Activated T-cell treated with anti-CD3 and anti-CD28 coated beads, Interleukin-2, amount 50 U/mL, for 1 hour (primary cell): ENCODE results near the gene SGPP2.
"Not testable (repeated sequence)": the region's sequence is repeated elsewhere in the genome, so short reads cannot be mapped to it uniquely, and the experiment has no call there.

Experiments used
- DNase-seq: peaks from one replicate; pipeline ENCODE4 v3.0.0-alpha.2; 2020

Gene SGPP2

DNA sequence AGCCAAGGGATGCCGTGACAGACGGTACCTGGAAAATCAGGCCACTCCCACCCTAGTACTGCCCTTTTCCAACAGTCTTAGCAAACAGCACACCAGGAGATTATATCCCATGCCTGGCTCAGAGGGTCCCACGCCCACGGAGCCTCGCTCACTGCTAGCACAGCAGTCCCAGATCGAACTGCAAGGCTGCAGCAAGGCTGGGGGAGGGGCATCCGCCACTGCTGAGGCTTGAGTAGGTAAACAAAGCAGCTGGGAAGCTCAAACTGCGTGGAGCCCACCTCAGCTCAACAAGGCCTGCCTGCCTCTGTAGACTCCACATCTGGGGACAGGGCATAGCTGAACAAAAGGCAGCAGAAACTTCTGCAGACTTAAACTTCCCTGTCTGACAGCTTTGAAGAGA lies 160.2 kb downstream of the SGPP2 start:
- DNase-seq, result not testable (repeated sequence)

DNA sequence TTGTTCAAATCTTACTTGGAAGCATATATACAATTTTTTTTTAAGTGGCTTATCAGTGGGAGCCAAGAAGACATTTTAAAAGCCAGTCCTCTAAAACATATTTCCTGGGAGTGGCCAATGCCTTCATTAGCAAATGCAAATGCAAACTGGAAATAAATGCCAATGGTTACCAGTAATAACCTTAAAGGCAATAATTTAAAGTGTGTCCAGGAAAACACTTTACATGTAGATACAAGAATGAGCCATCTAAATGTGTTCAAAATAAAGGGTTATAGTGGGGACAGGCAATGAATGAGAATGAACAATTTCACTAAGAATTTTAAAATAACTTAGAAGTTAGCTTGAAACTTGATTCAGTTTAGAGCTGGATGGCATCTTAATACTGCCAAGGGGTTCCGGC lies 167.3 kb downstream of the SGPP2 start:
- DNase-seq, result no peak

DNA sequence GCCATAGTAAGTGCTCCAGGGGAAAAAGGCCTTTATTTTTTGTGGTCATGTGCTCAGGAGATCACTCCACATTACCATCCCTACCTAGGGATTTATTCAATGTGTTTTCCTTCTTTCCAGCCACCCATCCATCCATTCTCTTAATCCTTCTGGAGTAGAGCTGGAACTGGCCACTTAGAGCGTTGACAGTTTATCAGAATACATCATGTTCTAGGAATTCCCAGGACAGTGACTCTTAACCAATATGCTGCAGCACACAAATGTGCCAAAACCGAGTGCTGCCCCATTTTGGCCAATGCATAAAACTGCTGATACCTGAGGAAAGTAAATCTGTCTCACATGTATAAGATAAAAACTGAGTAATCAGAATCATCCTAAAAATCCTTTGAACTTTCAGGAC lies 167.8 kb downstream of the SGPP2 start:
- DNase-seq, result no peak

DNA sequence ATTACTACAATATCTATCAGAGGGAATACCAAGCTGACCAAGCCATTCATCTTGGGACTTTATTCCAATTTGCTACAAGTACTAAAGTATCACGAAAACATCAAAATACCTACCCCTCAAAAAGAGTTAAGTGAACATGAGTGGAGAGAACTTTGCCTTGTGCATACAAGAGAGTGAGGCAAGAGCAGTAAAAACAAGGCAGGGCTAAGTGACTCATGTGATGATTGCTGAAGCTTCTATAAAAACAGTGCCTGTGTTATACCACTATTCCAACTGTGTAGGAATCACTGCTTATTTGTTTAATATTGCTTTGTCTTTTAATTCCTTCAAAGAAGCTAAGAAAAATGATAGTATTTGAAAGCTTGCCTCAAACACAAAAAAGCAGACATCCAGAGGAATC lies 170.3 kb downstream of the SGPP2 start:
- DNase-seq, result no peak

DNA sequence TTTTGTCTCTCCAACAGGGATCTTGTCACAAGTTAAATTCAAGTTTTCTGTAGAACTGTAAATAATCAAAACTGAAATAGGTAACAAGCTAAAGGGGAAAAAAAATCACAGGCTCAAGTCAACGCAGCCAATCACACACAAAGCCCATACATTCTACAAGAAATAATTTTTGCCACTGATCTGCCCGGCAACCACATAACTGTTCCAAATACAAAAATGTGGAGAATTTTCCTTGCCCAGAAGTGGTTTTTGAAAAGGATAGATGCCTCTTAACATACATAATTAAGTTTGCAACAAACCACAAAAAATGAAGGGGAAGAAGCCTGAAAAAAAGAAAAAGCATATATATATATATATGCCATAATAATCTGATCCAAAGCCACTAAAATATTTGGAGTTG lies 171.2 kb downstream of the SGPP2 start:
- no peak for DNase-seq

DNA sequence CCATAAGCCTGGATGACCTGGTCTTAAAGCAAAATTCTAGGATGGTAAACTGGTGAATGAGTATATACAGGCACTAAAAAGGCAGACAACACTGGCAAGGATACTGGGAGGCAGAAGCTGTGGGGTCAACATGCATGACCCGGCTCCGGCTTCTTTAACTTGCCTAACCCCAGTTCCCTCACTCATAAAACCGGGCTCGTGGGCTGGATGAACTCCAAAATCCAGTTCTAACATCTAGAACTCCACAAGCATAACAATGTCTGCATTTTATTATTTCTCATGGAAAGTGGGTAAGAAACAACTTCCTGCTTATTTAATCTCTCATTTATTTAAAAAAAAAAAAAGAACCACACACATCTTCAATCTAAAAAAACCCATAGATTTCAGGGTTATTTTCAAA lies 174.3 kb downstream of the SGPP2 start:
- no peak for DNase-seq

DNA sequence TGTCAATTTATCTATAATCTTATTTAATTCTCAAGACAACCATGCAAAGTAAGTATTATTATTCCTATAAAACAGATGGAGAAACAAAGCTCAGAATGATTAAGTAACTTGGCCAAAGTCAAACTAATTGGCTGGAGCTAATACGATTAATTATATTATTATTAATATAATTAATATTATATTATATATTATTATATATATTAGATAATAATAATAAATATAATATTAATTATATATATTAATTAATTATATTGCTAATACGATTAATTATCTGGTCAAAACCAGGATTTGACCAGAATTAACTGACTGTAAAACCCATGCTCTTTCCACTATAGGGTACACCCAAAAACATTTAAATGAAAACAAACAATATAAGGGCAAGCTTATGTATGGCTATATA lies 179.2 kb downstream of the SGPP2 start:
- DNase-seq, result no peak

DNA sequence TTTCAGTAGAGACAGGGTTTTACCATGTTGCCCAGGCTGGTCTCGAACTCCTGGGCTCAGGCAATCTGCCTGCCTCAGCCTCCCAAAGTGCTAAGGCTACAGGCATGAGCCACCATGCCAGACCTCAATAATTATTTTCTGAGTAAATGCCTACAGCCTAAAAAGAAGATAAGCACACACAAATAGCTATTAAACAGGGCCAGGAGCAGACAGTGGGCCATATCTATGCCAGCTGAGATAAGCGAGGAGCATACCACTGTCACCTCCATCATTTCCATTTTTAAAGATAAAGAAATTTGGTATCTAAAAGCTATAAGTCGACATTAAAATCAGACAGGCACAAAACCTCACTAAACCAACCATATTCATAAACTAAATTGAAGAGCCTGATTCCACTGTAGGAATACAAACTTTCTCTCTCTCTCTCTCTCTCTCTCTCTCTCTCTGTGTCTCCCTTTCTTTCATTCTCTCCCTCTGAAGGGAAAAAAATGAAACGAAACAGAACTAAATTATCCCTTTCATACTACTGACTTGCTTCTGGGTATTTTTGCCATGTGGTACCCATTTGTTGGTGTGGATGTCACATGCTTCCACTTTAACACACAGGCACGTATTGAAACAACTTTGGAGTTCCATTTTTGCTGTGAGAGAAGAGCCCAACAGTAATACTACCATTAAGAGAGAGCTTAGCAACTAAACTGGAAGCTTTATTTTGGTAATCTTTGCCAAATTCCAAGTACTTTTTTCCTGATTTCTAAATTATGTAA lies 180.6 kb downstream of the SGPP2 start:
- DNase-seq, result no peak

DNA sequence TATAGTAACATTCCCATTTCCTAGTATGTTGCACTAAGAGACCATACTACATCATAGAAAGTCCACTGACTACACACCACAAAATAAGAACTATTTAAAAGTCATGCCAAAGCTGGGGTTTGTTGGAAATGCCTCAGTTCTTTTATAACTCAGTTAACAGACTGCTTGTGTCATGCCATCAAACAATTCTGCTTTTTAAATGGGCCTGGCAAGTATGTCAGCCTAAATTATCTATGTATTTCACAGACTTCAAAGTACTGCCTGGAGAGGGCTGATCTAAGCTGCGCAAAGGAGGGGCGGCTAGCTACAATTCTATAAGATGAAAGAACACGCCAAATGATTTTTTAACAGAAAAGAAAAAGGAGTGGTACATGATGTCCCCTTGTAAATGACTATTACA lies 182.0 kb downstream of the SGPP2 start:
- no peak for DNase-seq

DNA sequence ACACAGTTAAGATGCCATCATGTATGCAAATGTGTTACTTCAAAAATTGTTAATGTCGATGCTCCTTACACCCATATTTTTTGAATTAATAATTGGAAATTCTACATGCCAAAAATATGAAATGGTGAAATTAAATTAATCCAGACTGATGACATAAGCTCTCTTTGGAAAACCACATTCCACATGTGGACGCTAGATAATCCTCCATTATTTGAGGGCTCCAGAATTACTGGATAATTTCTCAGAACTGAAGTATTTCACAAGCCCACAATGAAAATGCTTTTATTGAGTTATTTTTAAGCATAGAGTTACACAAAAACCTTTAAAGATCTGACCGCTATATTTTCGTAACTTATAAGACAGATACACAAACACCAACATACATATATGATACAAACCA lies 183.7 kb downstream of the SGPP2 start:
- DNase-seq, result no peak

DNA sequence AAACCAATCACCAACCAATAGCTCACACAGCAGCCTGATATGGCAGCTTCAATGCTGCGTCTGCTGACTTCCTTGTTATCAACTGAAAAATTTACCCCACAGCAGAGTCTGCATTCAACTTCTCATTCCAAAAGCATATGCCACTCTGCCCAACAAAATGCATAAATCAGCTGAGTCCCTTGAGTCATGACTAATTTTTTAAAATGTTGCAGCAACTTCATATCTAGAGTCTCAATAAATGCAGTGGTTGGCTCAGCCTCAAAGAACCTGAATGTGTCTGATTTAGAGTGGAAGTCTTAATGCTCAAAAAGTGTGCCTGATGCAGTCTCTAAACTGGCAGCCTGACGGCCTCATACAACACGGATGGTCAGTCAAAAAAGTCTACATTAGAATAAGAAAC lies 185.0 kb downstream of the SGPP2 start:
- no peak for DNase-seq
